ENCODE measurements around the gene LUC7L3.
"Not testable (repeated sequence)": the region's sequence is repeated elsewhere in the genome, so short reads cannot be mapped to it uniquely, and the experiment has no call there.

Gene LUC7L3

DNA sequence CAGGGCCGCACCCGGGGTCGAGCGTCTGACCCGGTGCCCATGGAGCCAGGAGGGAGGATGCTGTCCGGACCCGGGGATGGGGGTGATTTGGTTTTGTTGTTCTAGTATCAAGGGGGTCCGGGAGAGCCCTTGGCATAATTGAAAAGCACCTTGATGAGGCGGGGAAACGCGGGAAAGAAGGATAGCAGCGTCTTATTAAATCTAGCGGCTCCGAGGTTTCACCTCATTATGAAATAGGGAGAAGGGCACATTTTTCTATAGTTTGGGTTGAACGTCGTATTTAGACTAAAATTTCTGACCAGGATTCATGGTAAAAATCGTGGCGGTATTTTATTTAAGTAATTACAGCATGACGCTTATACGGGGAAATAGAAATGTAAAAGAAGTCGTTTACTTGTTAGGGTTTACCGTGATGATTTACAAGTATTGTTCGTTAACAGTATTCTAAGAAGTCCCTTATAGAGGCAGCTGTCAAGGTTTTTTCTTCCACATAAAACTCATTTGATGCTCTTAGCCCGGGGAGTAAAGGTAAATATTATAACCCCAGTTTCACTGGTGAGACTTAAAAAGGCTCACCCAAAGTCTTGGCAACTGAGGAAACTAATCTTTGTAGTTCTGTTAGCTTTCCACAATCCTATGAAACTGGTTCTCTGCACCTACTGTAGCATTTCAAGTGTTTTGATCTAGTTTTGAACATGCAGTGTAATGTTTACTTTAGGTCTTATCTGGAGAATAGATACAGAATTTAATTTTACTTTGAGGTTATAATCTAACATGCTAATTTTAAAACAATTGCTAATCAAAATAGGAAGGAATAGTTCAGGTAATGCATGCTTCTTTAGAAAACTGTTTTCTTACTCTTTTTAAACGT, 756 bp downstream of the LUC7L3 start:
- TF ChIP-seq CTCF (IDR thresholded peaks at IDR 0.05; ENCODE audit: extremely low read depth, insufficient read depth, missing control alignments), result no peak
- in situ Hi-C loops (cut with MboI; ENCODE audit: low pct_unique_long_range_greater_than_20kb, low sequenced_read_pairs, unreplicated experiment), result no loop called here
- DNase-seq (ENCODE audit: low spot score), result peak; percentile 44

DNA sequence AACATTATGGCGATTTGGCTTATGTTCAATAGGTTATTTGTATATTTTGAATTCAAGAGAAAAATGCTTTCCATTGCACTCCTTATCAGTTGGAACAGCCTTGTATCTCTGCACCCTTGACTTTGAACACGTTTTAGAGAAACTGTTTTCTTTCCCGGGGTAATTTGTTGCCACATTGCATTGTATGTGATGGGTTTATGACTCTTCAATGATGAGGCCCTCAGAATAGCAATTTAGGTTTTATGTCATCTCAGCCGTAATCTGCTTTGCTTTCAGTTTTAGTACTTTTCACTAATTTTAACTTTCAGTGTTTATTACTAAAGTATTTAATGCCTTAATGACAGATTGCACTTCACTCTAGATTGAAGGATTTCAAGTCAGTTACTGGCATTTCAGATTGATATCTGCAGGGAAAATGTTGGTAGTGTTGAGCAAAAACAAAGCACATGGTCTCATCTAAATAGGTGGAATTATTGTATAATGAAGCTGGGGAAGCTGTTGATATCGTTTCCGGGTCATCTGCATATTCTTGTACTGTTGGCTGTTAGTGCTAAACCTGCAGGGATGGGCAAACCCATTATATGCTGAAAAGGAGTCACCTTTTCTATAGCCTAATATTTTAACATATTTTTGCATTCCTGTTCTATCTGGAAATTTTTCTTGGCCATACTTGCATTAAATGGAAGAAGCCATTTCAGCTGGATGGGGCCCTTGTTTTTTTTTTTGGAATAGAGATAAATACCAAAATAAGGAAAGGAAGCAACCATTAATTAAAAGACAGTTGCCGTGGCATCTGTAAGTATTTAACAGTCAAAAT, 2.0 kb downstream of the LUC7L3 start:
- peak; percentile 61 for DNase-seq (ENCODE audit: low spot score)
- in situ Hi-C loops (cut with MboI; ENCODE audit: low pct_unique_long_range_greater_than_20kb, low sequenced_read_pairs, unreplicated experiment), result no loop called here
- TF ChIP-seq CTCF (IDR thresholded peaks at IDR 0.05; ENCODE audit: extremely low read depth, insufficient read depth, missing control alignments), result no peak

- TF ChIP-seq CTCF (IDR thresholded peaks at IDR 0.05; ENCODE audit: extremely low read depth, insufficient read depth, missing control alignments), result no peak
- DNase-seq (ENCODE audit: low spot score), result no peak
- in situ Hi-C loops (cut with MboI; ENCODE audit: low pct_unique_long_range_greater_than_20kb, low sequenced_read_pairs, unreplicated experiment), result no loop called here
Measured at GRCh38 chr17:50722746-50723145, 3.3 kb downstream of the LUC7L3 start.

GRCh38 chr17:50724622-50725021, 5.2 kb downstream of the LUC7L3 start:
- in situ Hi-C loops (cut with MboI; ENCODE audit: low pct_unique_long_range_greater_than_20kb, low sequenced_read_pairs, unreplicated experiment); DNase-seq (ENCODE audit: low spot score): not testable (repeated sequence)

DNA sequence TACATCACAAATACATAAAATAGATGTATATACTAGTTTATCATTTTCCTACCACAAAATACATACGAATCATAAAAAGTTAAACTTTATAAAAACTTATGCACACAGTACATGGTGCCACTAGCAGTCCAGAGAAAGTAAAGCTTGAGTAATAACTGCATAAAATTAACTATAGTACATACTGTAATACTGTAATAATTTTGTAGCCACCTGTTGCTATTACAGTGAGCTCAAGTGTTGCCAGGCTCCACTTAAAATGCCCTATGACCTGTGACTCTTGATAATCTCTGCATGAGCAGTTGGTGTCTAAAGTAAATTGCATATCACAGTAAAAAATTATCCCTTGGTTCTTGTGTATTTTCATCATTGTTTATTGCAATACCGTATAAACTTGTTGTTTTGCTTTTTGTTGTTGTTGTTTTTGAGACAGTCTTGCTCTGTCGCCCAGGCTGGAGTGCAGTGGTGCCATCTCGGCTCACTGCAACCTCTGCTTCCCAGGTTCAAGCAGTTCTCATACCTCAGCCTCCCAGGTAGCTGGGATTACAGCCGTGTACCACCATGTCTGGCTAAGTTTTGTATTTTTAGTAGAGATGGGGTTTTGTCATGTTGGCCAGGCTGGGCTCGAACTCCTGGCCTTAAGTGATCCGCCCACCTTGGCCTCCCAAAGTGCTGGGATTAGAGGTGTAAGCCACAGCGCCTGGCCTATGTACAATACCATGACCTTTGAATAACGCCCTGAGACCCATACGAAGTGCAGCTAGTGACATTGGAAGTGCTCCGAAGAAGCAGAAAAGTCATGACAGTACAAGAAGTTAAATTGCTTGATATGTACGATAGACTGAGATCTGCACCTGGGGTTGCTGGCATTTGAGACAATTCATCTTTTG, 6.6 kb downstream of the LUC7L3 start:
- no peak for DNase-seq (ENCODE audit: low spot score)
- TF ChIP-seq CTCF (IDR thresholded peaks at IDR 0.05; ENCODE audit: extremely low read depth, insufficient read depth, missing control alignments), result no peak
- in situ Hi-C loops (cut with MboI; ENCODE audit: low pct_unique_long_range_greater_than_20kb, low sequenced_read_pairs, unreplicated experiment), result no loop called here

DNA sequence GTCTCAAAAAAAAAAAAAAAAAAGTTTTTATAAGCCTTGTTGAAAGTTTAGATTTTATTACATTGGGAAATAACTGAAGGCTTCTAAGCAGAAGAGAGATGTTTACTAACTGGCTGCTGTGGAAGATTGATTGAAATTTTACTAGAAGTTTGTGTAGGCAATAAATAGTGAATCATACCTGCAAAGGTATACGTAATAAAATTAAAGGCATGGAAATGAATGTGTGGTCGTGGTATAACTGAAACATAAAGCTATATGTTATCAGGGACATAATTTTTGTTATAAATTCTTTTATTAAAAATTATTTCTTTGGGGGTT, 8.7 kb downstream of the LUC7L3 start:
- no peak for TF ChIP-seq CTCF (IDR thresholded peaks at IDR 0.05; ENCODE audit: extremely low read depth, insufficient read depth, missing control alignments)
- DNase-seq (ENCODE audit: low spot score), result no peak
- in situ Hi-C loops (cut with MboI; ENCODE audit: low pct_unique_long_range_greater_than_20kb, low sequenced_read_pairs, unreplicated experiment), result no loop called here

All from GM13977 (cell line).